Posterior vena cava (tissue), 2 donors: ENCODE results near the gene RANBP10. TPM values are rescaled to one million over a fixed set of nuclear protein-coding genes. Genes with fewer than 3 reads are reported as not detected.

ENCODE experiments used
- total RNA-seq, 2 donors: library from RNA; stranded (reverse); fragmentation: NEBNext Ultra II Directional; extraction: Animal tissue kit (Norgen Biotek cat#: 25700); gene quantifications; one replicate each; pipeline ENCODE4 v1.2.1, GENCODE V29; 2021
- donor health status: DM: yes; HTN: yes; CAD: no.
- donor health status: DM: yes; HTN: yes; CAD: no.

RANBP10 gene
- total RNA-seq, 2 donors from 2014 or later = 11.8 to 13.8 TPM

Other genes starting within 250 kb of the RANBP10 start
- gene CTCF, start 244.0 kb downstream of the RANBP10 start, total RNA-seq = 10 to 100 TPM; 27.6 to 27.8 TPM
- 1 to 10 TPM in 1 of 2 donors, under 1 TPM in 1; 0.67 to 1.8 TPM for gene CARMIL2, start 161.4 kb downstream of the RANBP10 start, total RNA-seq
- 10 to 100 TPM; 13.3 to 16.0 TPM for gene ACD, start 146.3 kb downstream of the RANBP10 start, total RNA-seq
- 1 to 10 TPM; 2.9 to 4.6 TPM for gene PARD6A, start 145.6 kb downstream of the RANBP10 start, total RNA-seq
- 10 to 100 TPM; 12.2 to 12.6 TPM for gene ENKD1, start 139.8 kb downstream of the RANBP10 start, total RNA-seq
- gene C16orf86, start 139.7 kb downstream of the RANBP10 start, total RNA-seq = 1 to 10 TPM; 2.7 to 4.8 TPM
- 10 to 100 TPM; 14.2 to 14.5 TPM for gene GFOD2, start 87.2 kb downstream of the RANBP10 start, total RNA-seq
- under 1 TPM; 0.37 to 0.52 TPM for gene TSNAXIP1, start 329 bp upstream of the RANBP10 start, total RNA-seq
- gene THAP11, start 35.8 kb upstream of the RANBP10 start, total RNA-seq = 10 to 100 TPM; 24.9 to 26.1 TPM
- 10 to 100 TPM; 81.7 to 99.1 TPM for gene NUTF2, start 40.4 kb upstream of the RANBP10 start, total RNA-seq
- 10 to 100 TPM; 38.7 to 40.3 TPM for gene CENPT, start 41.1 kb upstream of the RANBP10 start, total RNA-seq
- gene EDC4, start 66.5 kb upstream of the RANBP10 start, total RNA-seq = 10 to 100 TPM; 37.4 to 43.1 TPM
- gene NRN1L, start 78.3 kb upstream of the RANBP10 start, total RNA-seq = not detected
- 10 to 100 TPM; 25.7 to 27.0 TPM for gene PSKH1, start 86.7 kb upstream of the RANBP10 start, total RNA-seq
- 1 to 10 TPM; 1.1 to 1.2 TPM for gene CTRL, start 125.3 kb upstream of the RANBP10 start, total RNA-seq
- gene PSMB10, start 130.3 kb upstream of the RANBP10 start, total RNA-seq = 10 to 100 TPM; 30.4 to 31.8 TPM
- gene LCAT, start 137.6 kb upstream of the RANBP10 start, total RNA-seq = 10 to 100 TPM; 19.2 to 29.8 TPM
- 10 to 100 TPM; 82.6 to 90.1 TPM for gene SLC12A4, start 162.1 kb upstream of the RANBP10 start, total RNA-seq
- not detected for gene DPEP3, start 173.9 kb upstream of the RANBP10 start, total RNA-seq
- gene DPEP2, start 192.9 kb upstream of the RANBP10 start, total RNA-seq = 1 to 10 TPM; 1.1 to 3.0 TPM
- not detected for gene DPEP2NB, start 209.4 kb upstream of the RANBP10 start, total RNA-seq
- 1 to 10 TPM; 5.4 to 5.8 TPM for gene DDX28, start 216.7 kb upstream of the RANBP10 start, total RNA-seq
- 10 to 100 TPM in 1 of 2 donors, 1 to 10 TPM in 1; 6.6 to 11.6 TPM for gene DUS2, start 216.7 kb upstream of the RANBP10 start, total RNA-seq